ENCODE measurements around the gene PRPF18. TPM values are rescaled to one million over a fixed set of nuclear protein-coding genes. Genes with fewer than 3 reads are reported as not detected.

PRPF18 gene
- total and polyA plus RNA-seq, 12 donors: 6.7 to 17.1 (median 14.4) TPM

GRCh38 chr10:13617116-13617515 is 30.4 kb downstream of the PRPF18 start:
- Histone ChIP-seq H3K9me3 (no peaks in the 10 kb centered on the region), H3K4me3 (no peak overlapping the region), H3K4me1 (peaks cover 0 to 9% (median 0%) of the 10 kb centered on the region in 9 donors), H3K27ac (no peak overlapping the region), H3K27me3 (no peaks in the 10 kb centered on the region), H3K36me3 (peaks cover 0 to 98% (median 23%) of the 10 kb centered on the region in 9 donors)
- DNase-seq: no peak
- intact Hi-C loops (cut with DNase I): loop anchor here in 1 of 10 donors (10.0 kb wide), 1 partner anchor 158 kb away; no protein-coding TSS in a partner anchor
- ATAC-seq: no peak
- WGBS, 2 donors: 80 to 83% methylated on average over 4 of the region's 4 CpGs
- TF ChIP-seq CTCF (IDR thresholded peaks at IDR 0.05): no peak

- no peaks in the 10 kb centered on the region for H3K9me3 ChIP-seq
- ATAC-seq (no peak), DNase-seq (no peak)
- intact Hi-C loops (cut with DNase I): no loop called here
- H3K27ac ChIP-seq: no peak overlapping the region
- H3K27me3 ChIP-seq: no peaks in the 10 kb centered on the region
- no peaks in the 10 kb centered on the region for H3K4me1 ChIP-seq
- 95 to 99% methylated on average over 2 of the region's 2 CpGs for WGBS, 2 donors
- H3K4me3 ChIP-seq: no peak overlapping the region
- TF ChIP-seq CTCF (IDR thresholded peaks at IDR 0.05): no peak
- H3K36me3 ChIP-seq: peaks cover 0 to 91% (median 12%) of the 10 kb centered on the region in 9 donors
These were observed 35.2 kb downstream of the PRPF18 start for GRCh38 chr10:13621931-13622330.

GRCh38 chr10:13624630-13625029 is 37.9 kb downstream of the PRPF18 start:
- Histone ChIP-seq H3K9me3 (no peaks in the 10 kb centered on the region), H3K36me3 (peaks cover 0 to 84% (median 5%) of the 10 kb centered on the region in 9 donors), H3K4me1 (no peaks in the 10 kb centered on the region), H3K27ac (no peak overlapping the region), H3K27me3 (no peaks in the 10 kb centered on the region), H3K4me3 (no peak overlapping the region)
- 97 to 100% methylated on average over 1 of the region's 1 CpG for WGBS, 2 donors
- intact Hi-C loops (cut with DNase I): no loop called here
- no peak for TF ChIP-seq CTCF (IDR thresholded peaks at IDR 0.05)
- DNase-seq: no peak
- ATAC-seq: no peak

GRCh38 chr10:13627459-13628310 is 40.9 kb downstream of the PRPF18 start:
- Histone ChIP-seq H3K9me3 (no peaks in the 10 kb centered on the region), H3K27ac (no peak overlapping the region), H3K36me3 (peaks cover 0 to 79% (median 0%) of the 10 kb centered on the region in 9 donors), H3K4me3 (no peak overlapping the region), H3K4me1 (peaks cover 0 to 14% (median 5%) of the 10 kb centered on the region in 9 donors), H3K27me3 (no peaks in the 10 kb centered on the region)
- TF ChIP-seq CTCF (IDR thresholded peaks at IDR 0.05): no peak
- ATAC-seq: no peak
- WGBS, 2 donors: 92 to 93% methylated on average over 7 of the region's 7 CpGs
- DNase-seq: no peak
- intact Hi-C loops (cut with DNase I): no loop called here

Data from heart right ventricle (tissue), 16 donors.